Panc1 (cell line): ENCODE measurements around the gene UBAC1. TPM values are rescaled to one million over a fixed set of nuclear protein-coding genes. Genes with fewer than 3 reads are reported as not detected.

Experiments
- ATAC-seq: fragments of 200-7000 bp; cut with Tn5 transposase; 2 replicates; pipeline ENCODE4 v1.9.1; 2020; ENCODE audit warnings: mild to moderate bottlenecking, moderate library complexity
- BruUV-seq: library from RNA; stranded (reverse); fragments of 400-500 nt; replicated peaks from 2 replicates; lab custom pipeline; 2021; lab: Mats Ljungman, UMichigan
- CTCF ChIA-PET: fragments of 300-600 bp; sonication (Branson Sonifier 250); formaldehyde crosslinking; loops from one replicate; lab custom pipeline; 2022; ENCODE audit warnings: antibody characterized with exemption; lab: Charles Lee
- POLR2A ChIA-PET: fragments of 300-600 bp; sonication (Branson Sonifier 250); formaldehyde crosslinking; loops from one replicate; lab custom pipeline; 2022; ENCODE audit warnings: antibody characterized with exemption; lab: Charles Lee
- DNase-seq: peaks from one replicate; pipeline ENCODE4 v3.0.0-alpha.2; 2010; ENCODE audit warnings: low read depth, low spot score
- H3K27ac ChIP-seq: 2 replicates; pipeline ENCODE4 v1.5.1; 2011; ENCODE audit warnings: mild to moderate bottlenecking, low read length, inconsistent platforms
- H3K27me3 ChIP-seq: fragments of 200-500 bp; sonication (Bioruptor generic); 2 replicates; pipeline ENCODE4 v1.6.0; 2014; ENCODE audit warnings: low read length, inconsistent platforms; ENCODE audit not compliant: control insufficient read depth, insufficient read depth
- H3K36me3 ChIP-seq: fragments of 200-500 bp; sonication (Bioruptor generic); 2 replicates; pipeline ENCODE4 v1.5.1; 2014; ENCODE audit warnings: inconsistent platforms, mild to moderate bottlenecking, low read length, moderate library complexity; ENCODE audit not compliant: control insufficient read depth, insufficient read depth
- H3K4me1 ChIP-seq: 2 replicates; pipeline ENCODE4 v1.5.1; 2011; ENCODE audit warnings: inconsistent platforms, mild to moderate bottlenecking, low read length, moderate library complexity; ENCODE audit not compliant: control insufficient read depth, insufficient read depth
- H3K4me3 ChIP-seq, 2 experiments: 2 replicates each; pipeline ENCODE4 v1.5.1; 2011 to 2012; ENCODE audit warnings: low read depth in 2 of 2, low read length in 2 of 2, mild to moderate bottlenecking in 2 of 2, inconsistent platforms in 1 of 2, moderate library complexity in 1 of 2
- H3K9me3 ChIP-seq: fragments of 200-500 bp; sonication (Bioruptor generic); 2 replicates; pipeline ENCODE4 v1.5.1; 2014; ENCODE audit warnings: low read depth, mild to moderate bottlenecking, inconsistent platforms, low read length, moderate library complexity; ENCODE audit not compliant: control insufficient read depth, insufficient read depth
- CTCF ChIP-seq: fragments of 450-650 bp; IDR thresholded peaks from 2 replicates; pipeline ENCODE4 v1.5.1; 2017; ENCODE audit warnings: mild to moderate bottlenecking
- POLR2AphosphoS5 ChIP-seq: IDR thresholded peaks from 2 replicates; pipeline ENCODE4 v1.6.1; 2012; ENCODE audit warnings: mild to moderate bottlenecking, low read depth, low read length, moderate library complexity
- REST ChIP-seq, 2 experiments: IDR thresholded peaks; 2 replicates each; pipeline ENCODE4 v1.6.1; 2011 to 2012; ENCODE audit warnings: low read depth in 2 of 2, control low read depth in 1 of 2, low read length in 1 of 2, mild to moderate bottlenecking in 1 of 2, moderate library complexity in 1 of 2; ENCODE audit not compliant: insufficient read depth in 1 of 2
- SIN3A ChIP-seq: IDR thresholded peaks from 2 replicates; pipeline ENCODE4 v1.6.1; 2012; ENCODE audit warnings: low read depth, mild to moderate bottlenecking, low read length, moderate library complexity, borderline replicate concordance; ENCODE audit not compliant: insufficient read depth
- TCF7L2 ChIP-seq: IDR thresholded peaks from 2 replicates; pipeline ENCODE4 v1.6.1; 2011; ENCODE audit warnings: mild to moderate bottlenecking, low read depth, low read length, inconsistent platforms
- in situ Hi-C: cut with HindIII; loops from 2 replicates; pipeline ENCODE4 v1.10.0; 2016; ENCODE audit warnings: low sequenced_read_pairs, low pct_unique_long_range_greater_than_20kb
- intact Hi-C: fragments of 100-400 bp; cut with micrococcal nuclease; formaldehyde crosslinking; loops from one replicate; pipeline ENCODE4 v1.10.0; 2022; ENCODE audit not compliant: unreplicated experiment
- total RNA-seq: library from RNA; stranded (reverse); gene quantifications from one replicate; pipeline ENCODE4 v1.2.1, GENCODE V29; 2021; ENCODE audit not compliant: unreplicated experiment

Gene UBAC1
- total RNA-seq, 1 experiment from 2014 or later: 38.0 TPM

GRCh38 chr9:135949501-135950134 is 11.6 kb downstream of the UBAC1 start:
- TF ChIP-seq SIN3A (no peak), POLR2AphosphoS5 (no peak), REST (IDR thresholded peaks at IDR 0.05; ENCODE audit: insufficient read depth in 1 of 2, low read depth in 2 of 2, low read length in 1 of 2) (no peak), TCF7L2 (no peak), CTCF (no peak)
- CTCF ChIA-PET: no interaction called here
- Histone ChIP-seq H3K4me3 (no peak overlapping the region), H3K36me3 (no peaks in the 10 kb centered on the region), H3K9me3 (no peaks in the 10 kb centered on the region), H3K4me1 (no peaks in the 10 kb centered on the region), H3K27me3 (no peaks in the 10 kb centered on the region), H3K27ac (no peak overlapping the region)
- POLR2A ChIA-PET: no interaction called here
- no peak for DNase-seq
- intact Hi-C loops: no loop called here
- BruUV-seq: no TSS peak
- in situ Hi-C loops: no loop called here
- no peak for ATAC-seq

GRCh38 chr9:135948968-135949367 is 12.2 kb downstream of the UBAC1 start:
- POLR2A ChIA-PET: no interaction called here
- intact Hi-C loops (no loop called here), in situ Hi-C loops (no loop called here)

GRCh38 chr9:135948446-135948845 is 12.7 kb downstream of the UBAC1 start:
- ATAC-seq (no peak), DNase-seq (no peak)
- BruUV-seq: no TSS peak
- Histone ChIP-seq H3K4me3 (no peak overlapping the region), H3K9me3 (no peaks in the 10 kb centered on the region), H3K4me1 (no peaks in the 10 kb centered on the region), H3K36me3 (no peaks in the 10 kb centered on the region), H3K27me3 (no peaks in the 10 kb centered on the region), H3K27ac (no peak overlapping the region)
- intact Hi-C loops: no loop called here
- ChIA-PET CTCF (interaction anchor here (0.6 kb wide), 1 partner anchor 62 kb away, joined by 3 read pairs; no protein-coding TSS in a partner anchor), POLR2A (no interaction called here)
- no peak for TF ChIP-seq CTCF
- no peak for TF ChIP-seq SIN3A
- no peak for TF ChIP-seq TCF7L2
- TF ChIP-seq POLR2AphosphoS5: no peak
- TF ChIP-seq REST (IDR thresholded peaks at IDR 0.05; ENCODE audit: insufficient read depth in 1 of 2, low read depth in 2 of 2, low read length in 1 of 2): no peak
- in situ Hi-C loops: no loop called here

More at GRCh38 chr9:135948968-135949367, 12.2 kb downstream of the UBAC1 start:
- no peaks in the 10 kb centered on the region for H3K9me3 ChIP-seq
- CTCF ChIA-PET: interaction anchor here (0.6 kb wide), 1 partner anchor 63 kb away, joined by 3 read pairs; no protein-coding TSS in a partner anchor
- ATAC-seq (no peak), DNase-seq (no peak)
- H3K4me1 ChIP-seq: no peaks in the 10 kb centered on the region
- no peak overlapping the region for H3K27ac ChIP-seq
- no peaks in the 10 kb centered on the region for H3K27me3 ChIP-seq
- no peaks in the 10 kb centered on the region for H3K36me3 ChIP-seq
- no TSS peak for BruUV-seq
- H3K4me3 ChIP-seq: no peak overlapping the region
- TF ChIP-seq POLR2AphosphoS5 (no peak), TCF7L2 (no peak)
